ENCODE results near the gene SNX30. TPM values are rescaled to one million over a fixed set of nuclear protein-coding genes. Genes with fewer than 3 reads are reported as not detected.

Gene SNX30
- total and polyA plus RNA-seq, 9 donors, result 7.0 to 10.9 (median 10.4) TPM

- Histone ChIP-seq H3K27ac (ENCODE audit: low read length) (peak overlapping the region; percentile 31), H3K4me3 (ENCODE audit: low read length) (no peak overlapping the region), H3K9me3 (replicated peaks; ENCODE audit: control insufficient read depth, low read depth, low read length) (no peaks in the 10 kb centered on the region), H3K4me1 (ENCODE audit: control insufficient read depth, insufficient read depth, low read length) (peaks cover 4% of the 10 kb centered on the region), H3K27me3 (ENCODE audit: control insufficient read depth, insufficient read depth, low read length) (no peaks in the 10 kb centered on the region), H3K36me3 (ENCODE audit: control insufficient read depth, insufficient read depth, low read length) (peaks cover 14% of the 10 kb centered on the region)
- peak; percentile 57 for DNase-seq
- 75% methylated on average over 16 of the region's 19 CpGs for WGBS (ENCODE audit: insufficient coverage)
Measured at GRCh38 chr9:112861638-112862555, 111.3 kb downstream of the SNX30 start.

- WGBS (ENCODE audit: insufficient coverage), result 13% methylated on average over 3 of the region's 4 CpGs
- DNase-seq, result peak; percentile 60
- no peaks in the 10 kb centered on the region for H3K27me3 ChIP-seq (ENCODE audit: control insufficient read depth, insufficient read depth, low read length)
- no peaks in the 10 kb centered on the region for H3K9me3 ChIP-seq (replicated peaks; ENCODE audit: control insufficient read depth, low read depth, low read length)
- H3K27ac ChIP-seq (ENCODE audit: low read length), result no peak overlapping the region
- H3K36me3 ChIP-seq (ENCODE audit: control insufficient read depth, insufficient read depth, low read length), result peaks cover 14% of the 10 kb centered on the region
- peaks cover 2% of the 10 kb centered on the region for H3K4me1 ChIP-seq (ENCODE audit: control insufficient read depth, insufficient read depth, low read length)
- H3K4me3 ChIP-seq (ENCODE audit: low read length), result no peak overlapping the region
Measured at GRCh38 chr9:112863214-112863613, 112.7 kb downstream of the SNX30 start.

- H3K27me3 ChIP-seq (ENCODE audit: control insufficient read depth, insufficient read depth, low read length), result no peaks in the 10 kb centered on the region
- 62% methylated on average over 2 of the region's 2 CpGs for WGBS (ENCODE audit: insufficient coverage)
- no peak for DNase-seq
- peaks cover 14% of the 10 kb centered on the region for H3K36me3 ChIP-seq (ENCODE audit: control insufficient read depth, insufficient read depth, low read length)
- H3K4me3 ChIP-seq (ENCODE audit: low read length), result no peak overlapping the region
- H3K27ac ChIP-seq (ENCODE audit: low read length), result no peak overlapping the region
- H3K9me3 ChIP-seq (replicated peaks; ENCODE audit: control insufficient read depth, low read depth, low read length), result no peaks in the 10 kb centered on the region
- peaks cover 6% of the 10 kb centered on the region for H3K4me1 ChIP-seq (ENCODE audit: control insufficient read depth, insufficient read depth, low read length)
Measured at GRCh38 chr9:112863746-112864145, 113.2 kb downstream of the SNX30 start.

- Histone ChIP-seq H3K27ac (ENCODE audit: low read length) (no peak overlapping the region), H3K27me3 (ENCODE audit: control insufficient read depth, insufficient read depth, low read length) (no peaks in the 10 kb centered on the region), H3K4me1 (ENCODE audit: control insufficient read depth, insufficient read depth, low read length) (peaks cover 10% of the 10 kb centered on the region), H3K9me3 (replicated peaks; ENCODE audit: control insufficient read depth, low read depth, low read length) (no peaks in the 10 kb centered on the region), H3K36me3 (ENCODE audit: control insufficient read depth, insufficient read depth, low read length) (peaks cover 14% of the 10 kb centered on the region), H3K4me3 (ENCODE audit: low read length) (no peak overlapping the region)
- WGBS (ENCODE audit: insufficient coverage), result 100% methylated on average over 1 of the region's 3 CpGs
- DNase-seq, result no peak
Measured at GRCh38 chr9:112864403-112864802, 113.8 kb downstream of the SNX30 start.

- peaks cover 14% of the 10 kb centered on the region for H3K4me1 ChIP-seq (ENCODE audit: control insufficient read depth, insufficient read depth, low read length)
Measured at GRCh38 chr9:112864982-112865381, 114.4 kb downstream of the SNX30 start.

GRCh38 chr9:112866662-112867274, 116.2 kb downstream of the SNX30 start:
- no peak for DNase-seq
- peaks cover 18% of the 10 kb centered on the region for H3K36me3 ChIP-seq (ENCODE audit: control insufficient read depth, insufficient read depth, low read length)
- H3K4me3 ChIP-seq (ENCODE audit: low read length), result no peak overlapping the region
- no peaks in the 10 kb centered on the region for H3K27me3 ChIP-seq (ENCODE audit: control insufficient read depth, insufficient read depth, low read length)
- H3K4me1 ChIP-seq (ENCODE audit: control insufficient read depth, insufficient read depth, low read length), result peaks cover 19% of the 10 kb centered on the region
- H3K9me3 ChIP-seq (replicated peaks; ENCODE audit: control insufficient read depth, low read depth, low read length), result no peaks in the 10 kb centered on the region
- 85% methylated on average over 1 of the region's 1 CpG for WGBS (ENCODE audit: insufficient coverage)
- H3K27ac ChIP-seq (ENCODE audit: low read length), result no peak overlapping the region

More at GRCh38 chr9:112864982-112865381, 114.4 kb downstream of the SNX30 start:
- Histone ChIP-seq H3K27me3 (ENCODE audit: control insufficient read depth, insufficient read depth, low read length) (no peaks in the 10 kb centered on the region), H3K27ac (ENCODE audit: low read length) (no peak overlapping the region), H3K9me3 (replicated peaks; ENCODE audit: control insufficient read depth, low read depth, low read length) (no peaks in the 10 kb centered on the region), H3K4me3 (ENCODE audit: low read length) (no peak overlapping the region), H3K36me3 (ENCODE audit: control insufficient read depth, insufficient read depth, low read length) (peaks cover 14% of the 10 kb centered on the region)
- 97% methylated on average over 4 of the region's 7 CpGs for WGBS (ENCODE audit: insufficient coverage)
- DNase-seq, result no peak

GRCh38 chr9:112867275-112867991, 116.9 kb downstream of the SNX30 start:
- no peak overlapping the region for H3K27ac ChIP-seq (ENCODE audit: low read length)
- no peak for DNase-seq
- H3K27me3 ChIP-seq (ENCODE audit: control insufficient read depth, insufficient read depth, low read length), result no peaks in the 10 kb centered on the region
- no peak overlapping the region for H3K4me3 ChIP-seq (ENCODE audit: low read length)
- WGBS (ENCODE audit: insufficient coverage), result 59% methylated on average over 3 of the region's 3 CpGs
- H3K9me3 ChIP-seq (replicated peaks; ENCODE audit: control insufficient read depth, low read depth, low read length), result no peaks in the 10 kb centered on the region
- peaks cover 18% of the 10 kb centered on the region for H3K36me3 ChIP-seq (ENCODE audit: control insufficient read depth, insufficient read depth, low read length)
- H3K4me1 ChIP-seq (ENCODE audit: control insufficient read depth, insufficient read depth, low read length), result peaks cover 22% of the 10 kb centered on the region

- 88% methylated on average over 7 of the region's 10 CpGs for WGBS (ENCODE audit: insufficient coverage)
- Histone ChIP-seq H3K9me3 (replicated peaks; ENCODE audit: control insufficient read depth, low read depth, low read length) (no peaks in the 10 kb centered on the region), H3K36me3 (ENCODE audit: control insufficient read depth, insufficient read depth, low read length) (peaks cover 18% of the 10 kb centered on the region), H3K4me3 (ENCODE audit: low read length) (no peak overlapping the region), H3K4me1 (ENCODE audit: control insufficient read depth, insufficient read depth, low read length) (peaks cover 22% of the 10 kb centered on the region), H3K27me3 (ENCODE audit: control insufficient read depth, insufficient read depth, low read length) (no peaks in the 10 kb centered on the region), H3K27ac (ENCODE audit: low read length) (peak overlapping the region; percentile 54)
- DNase-seq, result no peak
Measured at GRCh38 chr9:112868461-112868860, 117.9 kb downstream of the SNX30 start.

GRCh38 chr9:112869041-112869529, 118.5 kb downstream of the SNX30 start:
- DNase-seq, result peak; percentile 77

GRCh38 chr9:112869917-112870316, 119.4 kb downstream of the SNX30 start:
- no peak overlapping the region for H3K27ac ChIP-seq (ENCODE audit: low read length)
- DNase-seq, result no peak
- peaks cover 13% of the 10 kb centered on the region for H3K36me3 ChIP-seq (ENCODE audit: control insufficient read depth, insufficient read depth, low read length)
- WGBS (ENCODE audit: insufficient coverage), result 89% methylated on average over 2 of the region's 5 CpGs
- no peaks in the 10 kb centered on the region for H3K9me3 ChIP-seq (replicated peaks; ENCODE audit: control insufficient read depth, low read depth, low read length)
- no peaks in the 10 kb centered on the region for H3K27me3 ChIP-seq (ENCODE audit: control insufficient read depth, insufficient read depth, low read length)
- H3K4me3 ChIP-seq (ENCODE audit: low read length), result no peak overlapping the region
- peaks cover 22% of the 10 kb centered on the region for H3K4me1 ChIP-seq (ENCODE audit: control insufficient read depth, insufficient read depth, low read length)

More at GRCh38 chr9:112869041-112869529, 118.5 kb downstream of the SNX30 start:
- Histone ChIP-seq H3K36me3 (ENCODE audit: control insufficient read depth, insufficient read depth, low read length) (peaks cover 18% of the 10 kb centered on the region), H3K9me3 (replicated peaks; ENCODE audit: control insufficient read depth, low read depth, low read length) (no peaks in the 10 kb centered on the region), H3K4me1 (ENCODE audit: control insufficient read depth, insufficient read depth, low read length) (peaks cover 22% of the 10 kb centered on the region), H3K4me3 (ENCODE audit: low read length) (no peak overlapping the region), H3K27ac (ENCODE audit: low read length) (peak overlapping the region; percentile 54), H3K27me3 (ENCODE audit: control insufficient read depth, insufficient read depth, low read length) (no peaks in the 10 kb centered on the region)
- 57% methylated on average over 6 of the region's 8 CpGs for WGBS (ENCODE audit: insufficient coverage)
